ENCODE measurements around the gene CLDN14.
A peak's percentile ranks its signal among the peaks of the same experiment; 100 is the strongest.

The CLDN14 gene

GRCh38 chr21:36428761-36429432 is 51.0 kb downstream of the CLDN14 start:
- H3K4me3 Mint-ChIP-seq: no peak overlapping the region
- H3K9me3 Mint-ChIP-seq: peaks cover 0 to 1% of the 10 kb centered on the region in 2 donors
- peaks cover 30 to 33% of the 10 kb centered on the region in 2 donors for H3K27me3 Mint-ChIP-seq
- peaks cover 2 to 3% of the 10 kb centered on the region in 2 donors for H3K36me3 Mint-ChIP-seq
- DNase-seq (no peak), ATAC-seq (replicated peaks) (no peak)
- H3K4me1 Mint-ChIP-seq: peaks cover 18 to 21% of the 10 kb centered on the region in 2 donors
- no peak overlapping the region for H3K27ac Mint-ChIP-seq

- Mint-ChIP-seq H3K27me3 (peaks cover 28% of the 10 kb centered on the region in 2 donors), H3K4me3 (no peak overlapping the region)
These were observed 52.4 kb downstream of the CLDN14 start for GRCh38 chr21:36427502-36427901.

GRCh38 chr21:36425286-36425685 is 54.6 kb downstream of the CLDN14 start:
- no peak for DNase-seq
- peaks cover 14 to 15% of the 10 kb centered on the region in 2 donors for H3K27me3 Mint-ChIP-seq
- peaks cover 7 to 10% of the 10 kb centered on the region in 2 donors for H3K36me3 Mint-ChIP-seq
- no peak overlapping the region for H3K4me3 Mint-ChIP-seq
- H3K27ac Mint-ChIP-seq: no peak overlapping the region
- no peak for ATAC-seq (replicated peaks)
- peaks cover 0 to 1% of the 10 kb centered on the region in 2 donors for H3K9me3 Mint-ChIP-seq
- H3K4me1 Mint-ChIP-seq: peaks cover 11 to 16% of the 10 kb centered on the region in 2 donors

More at GRCh38 chr21:36427502-36427901, 52.4 kb downstream of the CLDN14 start:
- peaks cover 0 to 1% of the 10 kb centered on the region in 2 donors for H3K9me3 Mint-ChIP-seq
- peaks cover 2 to 9% of the 10 kb centered on the region in 2 donors for H3K36me3 Mint-ChIP-seq
- DNase-seq (no peak), ATAC-seq (replicated peaks) (no peak)
- H3K4me1 Mint-ChIP-seq: peaks cover 18 to 21% of the 10 kb centered on the region in 2 donors
- H3K27ac Mint-ChIP-seq: no peak overlapping the region

- Mint-ChIP-seq H3K27me3 (peaks cover 7 to 8% of the 10 kb centered on the region in 2 donors), H3K27ac (no peak overlapping the region), H3K4me3 (no peak overlapping the region), H3K9me3 (peaks cover 0 to 1% of the 10 kb centered on the region in 2 donors), H3K4me1 (peaks cover 5 to 15% of the 10 kb centered on the region in 2 donors), H3K36me3 (peaks cover 7 to 10% of the 10 kb centered on the region in 2 donors)
- DNase-seq (no peak), ATAC-seq (replicated peaks) (no peak)
These were observed 55.3 kb downstream of the CLDN14 start for GRCh38 chr21:36424592-36424991.

- ATAC-seq (replicated peaks): no peak
- peaks cover 5 to 6% of the 10 kb centered on the region in 2 donors for H3K27me3 Mint-ChIP-seq
- no peak overlapping the region for H3K4me3 Mint-ChIP-seq
- no peak for DNase-seq
- H3K36me3 Mint-ChIP-seq: peaks cover 5 to 13% of the 10 kb centered on the region in 2 donors
- peaks cover 5 to 12% of the 10 kb centered on the region in 2 donors for H3K4me1 Mint-ChIP-seq
- H3K27ac Mint-ChIP-seq: no peak overlapping the region
- peaks cover 0 to 1% of the 10 kb centered on the region in 2 donors for H3K9me3 Mint-ChIP-seq
These were observed 56.0 kb downstream of the CLDN14 start for GRCh38 chr21:36423771-36424433.

GRCh38 chr21:36422279-36423098 is 57.4 kb downstream of the CLDN14 start:
- H3K4me1 Mint-ChIP-seq: peaks cover 0 to 6% of the 10 kb centered on the region in 2 donors
- H3K9me3 Mint-ChIP-seq: no peaks in the 10 kb centered on the region
- ATAC-seq (replicated peaks) (no peak), DNase-seq (no peak)
- H3K27ac Mint-ChIP-seq: no peak overlapping the region
- no peaks in the 10 kb centered on the region for H3K27me3 Mint-ChIP-seq
- H3K4me3 Mint-ChIP-seq: no peak overlapping the region
- peaks cover 5 to 14% of the 10 kb centered on the region in 2 donors for H3K36me3 Mint-ChIP-seq

- peaks cover 10 to 22% of the 10 kb centered on the region in 2 donors for H3K36me3 Mint-ChIP-seq
These were observed 59.2 kb downstream of the CLDN14 start for GRCh38 chr21:36420571-36421339.

GRCh38 chr21:36419996-36420395 is 59.9 kb downstream of the CLDN14 start:
- peak; percentile 82 to 88 for ATAC-seq (replicated peaks)
- Mint-ChIP-seq H3K4me3 (no peak overlapping the region), H3K27me3 (no peaks in the 10 kb centered on the region), H3K27ac (no peak overlapping the region), H3K4me1 (peaks cover 0 to 6% of the 10 kb centered on the region in 2 donors), H3K9me3 (no peaks in the 10 kb centered on the region), H3K36me3 (peaks cover 11 to 23% of the 10 kb centered on the region in 2 donors)
- peak; percentile 27 for DNase-seq

More at GRCh38 chr21:36420571-36421339, 59.2 kb downstream of the CLDN14 start:
- DNase-seq: no peak
- no peak for ATAC-seq (replicated peaks)
- Mint-ChIP-seq H3K27me3 (no peaks in the 10 kb centered on the region), H3K4me3 (no peak overlapping the region), H3K4me1 (peaks cover 0 to 6% of the 10 kb centered on the region in 2 donors), H3K27ac (no peak overlapping the region), H3K9me3 (no peaks in the 10 kb centered on the region)

GRCh38 chr21:36419241-36419640 is 60.7 kb downstream of the CLDN14 start:
- H3K4me1 Mint-ChIP-seq: peaks cover 0 to 6% of the 10 kb centered on the region in 2 donors
- no peaks in the 10 kb centered on the region for H3K9me3 Mint-ChIP-seq
- DNase-seq (no peak), ATAC-seq (replicated peaks) (no peak)
- H3K36me3 Mint-ChIP-seq: peaks cover 12 to 24% of the 10 kb centered on the region in 2 donors
- H3K27me3 Mint-ChIP-seq: no peaks in the 10 kb centered on the region
- peak overlapping the region; percentile 33 for H3K27ac Mint-ChIP-seq
- no peak overlapping the region for H3K4me3 Mint-ChIP-seq

- Mint-ChIP-seq H3K4me3 (no peak overlapping the region), H3K27ac (no peak overlapping the region), H3K36me3 (peaks cover 33 to 44% of the 10 kb centered on the region in 2 donors), H3K27me3 (no peaks in the 10 kb centered on the region), H3K9me3 (no peaks in the 10 kb centered on the region), H3K4me1 (peaks cover 0 to 6% of the 10 kb centered on the region in 2 donors)
- ATAC-seq (replicated peaks) (no peak), DNase-seq (no peak)
These were observed 64.5 kb downstream of the CLDN14 start for GRCh38 chr21:36415375-36415774.

- Mint-ChIP-seq H3K27ac (no peak overlapping the region), H3K9me3 (no peaks in the 10 kb centered on the region), H3K27me3 (no peaks in the 10 kb centered on the region), H3K36me3 (peaks cover 40 to 51% of the 10 kb centered on the region in 2 donors), H3K4me3 (no peak overlapping the region), H3K4me1 (no peaks in the 10 kb centered on the region)
- no peak for DNase-seq
- ATAC-seq (replicated peaks): no peak
These were observed 67.0 kb downstream of the CLDN14 start for GRCh38 chr21:36412916-36413315.

GRCh38 chr21:36411301-36411700 is 68.6 kb downstream of the CLDN14 start:
- Mint-ChIP-seq H3K9me3 (no peaks in the 10 kb centered on the region), H3K36me3 (peaks cover 48 to 57% of the 10 kb centered on the region in 2 donors), H3K4me1 (no peaks in the 10 kb centered on the region), H3K27me3 (no peaks in the 10 kb centered on the region), H3K27ac (no peak overlapping the region), H3K4me3 (no peak overlapping the region)
- no peak for DNase-seq
- no peak for ATAC-seq (replicated peaks)

Data from stimulated activated naive B cell treated with anti-CD40 and anti-IgM and Interleukin-4, amounts not matched to agents 10 μg/mL and 1 μg/mL and 100 μg/mL, for 72 hours (primary cell).